HepG2 (cell line): Measurements from ENCODE around the gene INPP4B. TPM values are rescaled to one million over a fixed set of nuclear protein-coding genes. Genes with fewer than 3 reads are reported as not detected.

Source experiments
- ATAC-seq: fragments of 200-7000 bp; cut with Tn5 transposase; 3 replicates; pipeline ENCODE4 v1.9.1; 2020; ENCODE audit warnings: mild to moderate bottlenecking, moderate library complexity
- BruUV-seq: library from RNA; stranded (reverse); fragments of 400-500 nt; replicated peaks from 2 replicates; lab custom pipeline; 2021; lab: Mats Ljungman, UMichigan
- CTCF ChIA-PET: fragments of 300-600 bp; formaldehyde crosslinking; extraction: SDS; loops from one replicate; lab custom pipeline; 2021; ENCODE audit warnings: low total read pairs, inconsistent platforms, low intra/inter-chr PET ratio; lab: Yijun Ruan, JAX
- POLR2A ChIA-PET: fragments of 350-600 bp; sonication (Branson Sonifier 250); formaldehyde crosslinking; loops from one replicate; lab custom pipeline; 2020; ENCODE audit warnings: antibody characterized with exemption, inconsistent platforms; lab: Yijun Ruan, JAX
- DNase-seq: peaks from one replicate; pipeline ENCODE4 v3.0.0-alpha.2; 2015; ENCODE audit warnings: low spot score
- FAIRE-seq: peaks from 3 replicates; lab custom pipeline; 2011; peaks lifted over from hg19 to GRCh38; lab: Jason Lieb, UNC
- H2AFZ ChIP-seq: one replicate; pipeline ENCODE4 v1.6.1; 2011; ENCODE audit warnings: low read length, inconsistent platforms
- H3K27ac ChIP-seq: fragments of 300-600 bp; 3 replicates; pipeline ENCODE4 v1.8.0; 2011; ENCODE audit warnings: mixed run types, mild to moderate bottlenecking, mixed read lengths, low read length, inconsistent platforms; ENCODE audit not compliant: insufficient read depth; ENCODE audit errors: extremely low read length
- H3K27me3 ChIP-seq, 2 experiments: fragments of 200-600 bp in 1 of 2; 2 replicates in 1 of 2; 3 replicates in 1 of 2; pipeline versions ENCODE4 v1.6.0 to v1.8.0; 2011; ENCODE audit warnings: low read length in 2 of 2, mild to moderate bottlenecking in 2 of 2, moderate library complexity in 2 of 2, inconsistent platforms in 1 of 2; ENCODE audit not compliant: insufficient read depth in 2 of 2, control insufficient read depth in 1 of 2
- H3K36me3 ChIP-seq, 2 experiments: fragments of 200-600 bp in 1 of 2; replicated peaks in 1 of 2; 2 replicates in 1 of 2; 3 replicates in 1 of 2; pipeline versions ENCODE4 v1.5.1 to v1.8.0; 2011; ENCODE audit warnings: low read length in 2 of 2, inconsistent platforms in 1 of 2; ENCODE audit not compliant: insufficient read depth in 2 of 2, control insufficient read depth in 1 of 2
- H3K4me1 ChIP-seq: 2 replicates; pipeline ENCODE4 v1.5.1; 2012; ENCODE audit warnings: low read length, inconsistent platforms; ENCODE audit not compliant: insufficient read depth
- H3K4me2 ChIP-seq: 2 replicates; pipeline ENCODE4 v1.6.0; 2011; ENCODE audit warnings: low read depth, low read length, inconsistent platforms
- H3K4me3 ChIP-seq, 3 experiments: fragments of 200-600 bp in 1 of 3; sonication (generic), shearing (Covaris generic) in 1 of 3; replicated peaks in 1 of 3; 2 replicates each; pipeline ENCODE4 v1.5.1; 2011 to 2016; ENCODE audit warnings: low read length in 3 of 3, inconsistent platforms in 2 of 3, low read depth in 2 of 3, mild to moderate bottlenecking in 2 of 3, control low read depth in 1 of 3, mixed read lengths in 1 of 3; ENCODE audit not compliant: insufficient read depth in 1 of 3
- H3K79me2 ChIP-seq: one replicate; pipeline ENCODE4 v1.6.1; 2011; ENCODE audit warnings: low read length, inconsistent platforms; ENCODE audit not compliant: insufficient read depth
- H3K9ac ChIP-seq: 2 replicates; pipeline ENCODE4 v1.6.0; 2011; ENCODE audit warnings: mild to moderate bottlenecking, low read depth, low read length, inconsistent platforms; ENCODE audit not compliant: insufficient read depth
- H3K9me3 ChIP-seq: 2 replicates; pipeline ENCODE4 v1.5.1; 2012; ENCODE audit warnings: mild to moderate bottlenecking, low read length
- H4K20me1 ChIP-seq: 2 replicates; pipeline ENCODE4 v1.6.0; 2011; ENCODE audit warnings: inconsistent platforms, mild to moderate bottlenecking, low read length, moderate library complexity; ENCODE audit not compliant: insufficient read depth
- ATF3 ChIP-seq: sonication (generic); formaldehyde crosslinking; IDR thresholded peaks from 2 replicates; pipeline ENCODE4 v1.4.0; 2020; ENCODE audit warnings: missing genetic modification reagents
- EEA1 ChIP-seq: sonication (generic); formaldehyde crosslinking; IDR thresholded peaks from 2 replicates; pipeline ENCODE4 v1.5.1; 2020; ENCODE audit warnings: mild to moderate bottlenecking, missing genetic modification reagents, borderline replicate concordance
- HCFC1 ChIP-seq: fragments of 150-350 bp; IDR thresholded peaks from 2 replicates; pipeline ENCODE4 v1.6.1; 2014; ENCODE audit warnings: low read depth, low read length
- KAT7 ChIP-seq: IDR thresholded peaks from 2 replicates; pipeline ENCODE4 v1.6.1; 2018; ENCODE audit warnings: borderline replicate concordance, missing compliant biosample characterization
- KDM4B ChIP-seq: sonication (generic); formaldehyde crosslinking; IDR thresholded peaks from 2 replicates; pipeline ENCODE4 v1.4.0; 2020; ENCODE audit warnings: missing genetic modification reagents
- LCORL ChIP-seq, 2 experiments: fragments of 450-650 bp in 1 of 2; sonication (generic) in 1 of 2; formaldehyde crosslinking in 1 of 2; IDR thresholded peaks; 2 replicates each; pipeline versions ENCODE4 v1.5.0 to v1.6.1; 2017 to 2020; ENCODE audit warnings: antibody characterized with exemption in 1 of 2, missing genetic modification reagents in 1 of 2
- NFATC3 ChIP-seq: sonication (generic); formaldehyde crosslinking; IDR thresholded peaks from 2 replicates; pipeline ENCODE4 v1.5.1; 2020; ENCODE audit warnings: mild to moderate bottlenecking, missing genetic modification reagents
- NFYC ChIP-seq: IDR thresholded peaks from 2 replicates; pipeline ENCODE4 v1.6.1; 2016; ENCODE audit warnings: missing genetic modification reagents, missing compliant biosample characterization
- NR2C2 ChIP-seq: sonication (generic); formaldehyde crosslinking; IDR thresholded peaks from 2 replicates; pipeline ENCODE4 v1.4.0; 2020; ENCODE audit warnings: missing genetic modification reagents, mild to moderate bottlenecking, moderate library complexity, borderline replicate concordance
- PHF20 ChIP-seq: sonication (generic); formaldehyde crosslinking; IDR thresholded peaks from 2 replicates; pipeline ENCODE4 v1.5.0; 2020; ENCODE audit warnings: mild to moderate bottlenecking, missing genetic modification reagents
- PLRG1 ChIP-seq: fragments of 450-650 bp; conservative IDR thresholded peaks from 2 replicates; pipeline ENCODE4 v1.6.1; 2016
- RAD51 ChIP-seq: fragments of 450-650 bp; IDR thresholded peaks from 2 replicates; pipeline ENCODE4 v1.6.1; 2016; ENCODE audit warnings: borderline replicate concordance
- RARG ChIP-seq: sonication (generic); formaldehyde crosslinking; IDR thresholded peaks from 2 replicates; pipeline ENCODE4 v1.4.0; 2020; ENCODE audit warnings: low read depth, mild to moderate bottlenecking, missing genetic modification reagents
- SMC3 ChIP-seq: IDR thresholded peaks from 2 replicates; pipeline ENCODE4 v1.6.1; 2011; ENCODE audit warnings: low read length, improper control_type of control experiment
- TAF15 ChIP-seq: fragments of 200-400 bp; formaldehyde crosslinking; IDR thresholded peaks from one replicate; pipeline ENCODE4 v1.6.1; 2018; ENCODE audit warnings: mild to moderate bottlenecking, low read depth, low read length; ENCODE audit not compliant: poor library complexity, severe bottlenecking
- TBX2 ChIP-seq: sonication (generic); formaldehyde crosslinking; IDR thresholded peaks from 2 replicates; pipeline ENCODE4 v1.5.0; 2020; ENCODE audit warnings: missing genetic modification reagents, mild to moderate bottlenecking, borderline replicate concordance
- TCF7 ChIP-seq: sonication (generic); IDR thresholded peaks from 2 replicates; pipeline ENCODE4 v1.6.1; 2016; ENCODE audit warnings: antibody characterized with exemption, low read depth
- ZBTB1 ChIP-seq: sonication (generic); formaldehyde crosslinking; IDR thresholded peaks from 2 replicates; pipeline ENCODE4 v1.4.0; 2020; ENCODE audit warnings: missing genetic modification reagents, borderline replicate concordance
- ZBTB38 ChIP-seq: sonication (generic); formaldehyde crosslinking; IDR thresholded peaks from 2 replicates; pipeline ENCODE4 v1.5.1; 2020; ENCODE audit warnings: mild to moderate bottlenecking, missing genetic modification reagents
- ZFP90 ChIP-seq: sonication (generic); formaldehyde crosslinking; IDR thresholded peaks from 2 replicates; pipeline ENCODE4 v1.8.0; 2022; ENCODE audit warnings: missing genetic modification reagents, mild to moderate bottlenecking, inconsistent platforms, borderline replicate concordance
- ZNF678 ChIP-seq: sonication (generic); formaldehyde crosslinking; IDR thresholded peaks from 2 replicates; pipeline ENCODE4 v1.4.0; 2020; ENCODE audit warnings: mild to moderate bottlenecking, missing genetic modification reagents
- ZSCAN21 ChIP-seq: sonication (generic); formaldehyde crosslinking; IDR thresholded peaks from 2 replicates; pipeline ENCODE4 v1.8.0; 2022; ENCODE audit warnings: mild to moderate bottlenecking, missing genetic modification reagents, moderate library complexity, borderline replicate concordance
- WGBS: methylation state at CpG from one replicate; pipeline ENCODE4 v1.1.6; 2017; ENCODE audit warnings: low lambda C conversion rate; 5-methylcytosine and 5-hydroxymethylcytosine counted together
- in situ Hi-C: cut with HindIII; loops from 2 replicates; pipeline ENCODE4 v1.10.0; 2017; ENCODE audit warnings: low pct_unique_long_range_greater_than_20kb; ENCODE audit not compliant: extremely low pct_ligation_motif_present
- intact Hi-C: fragments of 100-400 bp; cut with micrococcal nuclease; formaldehyde crosslinking; loops from one replicate; pipeline ENCODE4 v1.10.0; 2022; ENCODE audit not compliant: unreplicated experiment
- polyA plus RNA-seq, 8 experiments: library from polyadenylated mRNA; depleted of rRNA in 3 of 8; stranded (reverse) in 7 of 8; unstranded in 1 of 8; fragments of >200 nt; fragmentation: Illumina TruSeq in 4 of 8; extraction: Trizol in 4 of 8; gene quantifications; 2 replicates each; pipeline versions ENCODE4 v1.2.1 to v1.2.3, GENCODE V29; 2011 to 2016; ENCODE audit warnings: low read depth in 4 of 8, missing spikeins in 1 of 8, mixed read lengths in 1 of 8; ENCODE audit not compliant: insufficient read depth in 1 of 8
- total RNA-seq, 5 experiments: library from RNA; depleted of rRNA; stranded (reverse); fragments of >200 nt; fragmentation: Illumina TruSeq; extraction: Trizol; gene quantifications; 2 replicates each; pipeline ENCODE4 v1.2.3, GENCODE V29; 2016; ENCODE audit warnings: low read depth in 1 of 5
- TF ChIP-seq, protein P1 (sequence below): sonication (generic); formaldehyde crosslinking; IDR thresholded peaks from 2 replicates; pipeline ENCODE4 v1.4.0; 2020; ENCODE audit warnings: missing genetic modification reagents

The INPP4B gene
- total and polyA plus RNA-seq, 2 of the 13 experiments (the other 11 are each of a cell fraction or from before 2014, with no cell fraction given) = not detected

DNA sequence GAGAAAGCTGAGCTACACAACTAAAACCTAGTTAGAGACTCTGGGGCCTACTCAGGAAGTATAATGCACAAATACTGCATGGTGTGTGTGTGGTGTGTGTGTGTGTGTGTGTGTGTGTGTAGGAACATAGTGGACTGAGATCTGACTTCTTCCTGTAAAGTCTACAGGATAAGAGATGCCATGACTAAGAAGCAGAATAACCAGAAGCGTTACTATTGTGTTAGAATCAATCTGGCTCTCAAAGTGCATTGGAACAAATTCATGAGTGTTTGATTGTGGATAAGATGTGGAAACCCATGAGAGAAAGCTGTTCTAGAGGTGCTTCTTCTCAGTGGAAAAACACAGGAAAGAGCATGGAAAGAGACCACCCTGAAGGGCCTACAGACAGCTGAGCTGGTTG lies 302.1 kb downstream of the INPP4B start (continued):
- no peak for TF ChIP-seq PLRG1
- TF ChIP-seq NR2C2 = no peak
- TF ChIP-seq ATF3 = no peak
- no peak for TF ChIP-seq NFATC3 (CRISPR knock-in tag)
- no peak for TF ChIP-seq SMC3
- no peak for TF ChIP-seq PHF20 (CRISPR knock-in tag)
- no peak for TF ChIP-seq ZNF678 (CRISPR knock-in tag)
- TF ChIP-seq KDM4B = no peak
- no peak for TF ChIP-seq RARG (CRISPR knock-in tag)

DNA sequence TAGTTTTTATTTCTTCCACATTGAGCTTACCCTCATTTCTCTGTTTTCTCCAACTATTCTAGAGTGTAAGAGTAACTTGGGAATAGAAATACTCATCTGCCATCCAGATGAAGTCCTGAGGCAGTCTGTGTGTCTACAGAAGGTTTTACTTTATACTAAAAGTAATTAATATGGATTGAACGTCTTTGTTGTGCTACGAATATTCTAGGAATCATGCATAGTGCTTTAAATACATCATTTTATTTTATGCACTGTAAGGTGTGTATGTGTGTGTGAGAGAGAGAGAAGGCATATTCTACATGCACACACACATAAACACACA lies 305.7 kb downstream of the INPP4B start:
- intact Hi-C loops (no loop called here), in situ Hi-C loops (no loop called here)
- WGBS = 2% methylated on average over 2 of the region's 2 CpGs
- FAIRE-seq = no peak
- Histone ChIP-seq H3K4me2 (no peak overlapping the region), H3K27me3 (no peaks in the 10 kb centered on the region), H3K4me3 (no peak overlapping the region), H2AFZ (no peak overlapping the region), H3K36me3 (no peaks in the 10 kb centered on the region), H3K9me3 (no peaks in the 10 kb centered on the region), H4K20me1 (no peaks in the 10 kb centered on the region), H3K27ac (no peak overlapping the region), H3K9ac (no peak overlapping the region), H3K79me2 (no peaks in the 10 kb centered on the region), H3K4me1 (no peaks in the 10 kb centered on the region)
- CTCF ChIA-PET = no interaction called here
- POLR2A ChIA-PET = no interaction called here
- no peak for DNase-seq
- BruUV-seq = no TSS peak
- ATAC-seq = no peak
- TF ChIP-seq, protein P1, sequence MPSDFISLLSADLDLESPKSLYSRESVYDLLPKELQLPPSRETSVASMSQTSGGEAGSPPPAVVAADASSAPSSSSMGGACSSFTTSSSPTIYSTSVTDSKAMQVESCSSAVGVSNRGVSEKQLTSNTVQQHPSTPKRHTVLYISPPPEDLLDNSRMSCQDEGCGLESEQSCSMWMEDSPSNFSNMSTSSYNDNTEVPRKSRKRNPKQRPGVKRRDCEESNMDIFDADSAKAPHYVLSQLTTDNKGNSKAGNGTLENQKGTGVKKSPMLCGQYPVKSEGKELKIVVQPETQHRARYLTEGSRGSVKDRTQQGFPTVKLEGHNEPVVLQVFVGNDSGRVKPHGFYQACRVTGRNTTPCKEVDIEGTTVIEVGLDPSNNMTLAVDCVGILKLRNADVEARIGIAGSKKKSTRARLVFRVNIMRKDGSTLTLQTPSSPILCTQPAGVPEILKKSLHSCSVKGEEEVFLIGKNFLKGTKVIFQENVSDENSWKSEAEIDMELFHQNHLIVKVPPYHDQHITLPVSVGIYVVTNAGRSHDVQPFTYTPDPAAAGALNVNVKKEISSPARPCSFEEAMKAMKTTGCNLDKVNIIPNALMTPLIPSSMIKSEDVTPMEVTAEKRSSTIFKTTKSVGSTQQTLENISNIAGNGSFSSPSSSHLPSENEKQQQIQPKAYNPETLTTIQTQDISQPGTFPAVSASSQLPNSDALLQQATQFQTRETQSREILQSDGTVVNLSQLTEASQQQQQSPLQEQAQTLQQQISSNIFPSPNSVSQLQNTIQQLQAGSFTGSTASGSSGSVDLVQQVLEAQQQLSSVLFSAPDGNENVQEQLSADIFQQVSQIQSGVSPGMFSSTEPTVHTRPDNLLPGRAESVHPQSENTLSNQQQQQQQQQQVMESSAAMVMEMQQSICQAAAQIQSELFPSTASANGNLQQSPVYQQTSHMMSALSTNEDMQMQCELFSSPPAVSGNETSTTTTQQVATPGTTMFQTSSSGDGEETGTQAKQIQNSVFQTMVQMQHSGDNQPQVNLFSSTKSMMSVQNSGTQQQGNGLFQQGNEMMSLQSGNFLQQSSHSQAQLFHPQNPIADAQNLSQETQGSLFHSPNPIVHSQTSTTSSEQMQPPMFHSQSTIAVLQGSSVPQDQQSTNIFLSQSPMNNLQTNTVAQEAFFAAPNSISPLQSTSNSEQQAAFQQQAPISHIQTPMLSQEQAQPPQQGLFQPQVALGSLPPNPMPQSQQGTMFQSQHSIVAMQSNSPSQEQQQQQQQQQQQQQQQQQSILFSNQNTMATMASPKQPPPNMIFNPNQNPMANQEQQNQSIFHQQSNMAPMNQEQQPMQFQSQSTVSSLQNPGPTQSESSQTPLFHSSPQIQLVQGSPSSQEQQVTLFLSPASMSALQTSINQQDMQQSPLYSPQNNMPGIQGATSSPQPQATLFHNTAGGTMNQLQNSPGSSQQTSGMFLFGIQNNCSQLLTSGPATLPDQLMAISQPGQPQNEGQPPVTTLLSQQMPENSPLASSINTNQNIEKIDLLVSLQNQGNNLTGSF (CRISPR knock-in tag) = no peak
- TF ChIP-seq LCORL (IDR thresholded peaks at IDR 0.05) (no peak), LCORL (CRISPR knock-in tag; IDR thresholded peaks at IDR 0.05) (no peak), TAF15 (no peak), ZBTB1 (CRISPR knock-in tag) (no peak), KAT7 (no peak), ZSCAN21 (no peak), ZFP90 (CRISPR knock-in tag) (no peak), ZBTB38 (no peak), TBX2 (CRISPR knock-in tag) (no peak), TCF7 (no peak), HCFC1 (no peak), NFYC (no peak), EEA1 (CRISPR knock-in tag) (no peak), RAD51 (no peak)
